ENCODE results near the gene CAMP. TPM values are rescaled to one million over a fixed set of nuclear protein-coding genes. Genes with fewer than 3 reads are reported as not detected.

Gene CAMP
- total and polyA plus RNA-seq, 12 donors, result 0.17 to 0.67 (median 0.56) TPM; not detected in 9

DNA sequence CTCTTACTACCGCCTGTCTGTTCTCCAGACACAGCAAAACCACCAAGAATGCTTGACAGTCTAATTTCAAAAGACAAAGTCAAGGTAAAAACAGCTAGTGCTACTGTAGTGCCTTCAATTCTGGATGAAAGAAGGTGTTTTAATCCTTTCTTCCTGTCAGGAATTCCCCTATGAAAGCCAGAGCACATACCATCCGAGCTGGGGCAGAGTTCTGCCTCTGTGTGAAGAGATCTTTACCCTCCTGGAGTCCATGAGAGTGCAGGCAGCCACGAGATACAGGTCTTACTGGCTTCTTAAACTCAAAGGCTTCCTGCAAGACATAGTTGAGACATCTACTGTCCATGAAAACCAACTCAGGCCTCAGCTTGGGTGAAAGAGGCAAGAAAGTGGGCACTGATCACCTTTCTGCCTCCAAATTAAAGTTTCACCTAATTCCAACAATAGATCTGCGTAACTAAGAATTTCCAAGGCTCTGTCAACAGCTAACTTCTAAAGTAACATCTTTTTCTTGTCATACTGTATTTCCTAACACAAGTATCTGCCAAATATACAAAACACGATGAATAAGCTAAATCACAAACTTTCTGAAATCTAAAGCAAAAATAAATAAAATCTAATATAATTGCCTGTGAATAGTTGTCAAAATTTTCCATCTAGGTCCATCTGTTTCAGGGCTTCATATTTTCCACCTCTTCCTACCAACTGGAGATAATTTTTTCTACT lies 42.6 kb upstream of the CAMP start:
- no peak overlapping the region for H3K27ac ChIP-seq
- H3K27me3 ChIP-seq, result no peaks in the 10 kb centered on the region
- no peaks in the 10 kb centered on the region for H3K9me3 ChIP-seq (replicated peaks in 1 of 3)
- intact Hi-C loops (cut with DNase I), result no loop called here
- WGBS, 4 donors, result 86 to 96% (median 94%) methylated on average over 4 to 5 of the region's 5 CpGs
- no peak overlapping the region for H3K4me3 ChIP-seq
- peaks cover 8 to 13% of the 10 kb centered on the region in 2 donors for H3K4me1 ChIP-seq (replicated peaks in 1 of 2)
- TF ChIP-seq POLR2A (IDR thresholded peaks at IDR 0.05), result no peak
- TF ChIP-seq, protein P1, sequence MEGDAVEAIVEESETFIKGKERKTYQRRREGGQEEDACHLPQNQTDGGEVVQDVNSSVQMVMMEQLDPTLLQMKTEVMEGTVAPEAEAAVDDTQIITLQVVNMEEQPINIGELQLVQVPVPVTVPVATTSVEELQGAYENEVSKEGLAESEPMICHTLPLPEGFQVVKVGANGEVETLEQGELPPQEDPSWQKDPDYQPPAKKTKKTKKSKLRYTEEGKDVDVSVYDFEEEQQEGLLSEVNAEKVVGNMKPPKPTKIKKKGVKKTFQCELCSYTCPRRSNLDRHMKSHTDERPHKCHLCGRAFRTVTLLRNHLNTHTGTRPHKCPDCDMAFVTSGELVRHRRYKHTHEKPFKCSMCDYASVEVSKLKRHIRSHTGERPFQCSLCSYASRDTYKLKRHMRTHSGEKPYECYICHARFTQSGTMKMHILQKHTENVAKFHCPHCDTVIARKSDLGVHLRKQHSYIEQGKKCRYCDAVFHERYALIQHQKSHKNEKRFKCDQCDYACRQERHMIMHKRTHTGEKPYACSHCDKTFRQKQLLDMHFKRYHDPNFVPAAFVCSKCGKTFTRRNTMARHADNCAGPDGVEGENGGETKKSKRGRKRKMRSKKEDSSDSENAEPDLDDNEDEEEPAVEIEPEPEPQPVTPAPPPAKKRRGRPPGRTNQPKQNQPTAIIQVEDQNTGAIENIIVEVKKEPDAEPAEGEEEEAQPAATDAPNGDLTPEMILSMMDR (IDR thresholded peaks at IDR 0.05), result no peak
- peaks cover 0 to 15% of the 10 kb centered on the region in 2 donors for H3K36me3 ChIP-seq (replicated peaks in 1 of 2)
- DNase-seq, result no peak

DNA sequence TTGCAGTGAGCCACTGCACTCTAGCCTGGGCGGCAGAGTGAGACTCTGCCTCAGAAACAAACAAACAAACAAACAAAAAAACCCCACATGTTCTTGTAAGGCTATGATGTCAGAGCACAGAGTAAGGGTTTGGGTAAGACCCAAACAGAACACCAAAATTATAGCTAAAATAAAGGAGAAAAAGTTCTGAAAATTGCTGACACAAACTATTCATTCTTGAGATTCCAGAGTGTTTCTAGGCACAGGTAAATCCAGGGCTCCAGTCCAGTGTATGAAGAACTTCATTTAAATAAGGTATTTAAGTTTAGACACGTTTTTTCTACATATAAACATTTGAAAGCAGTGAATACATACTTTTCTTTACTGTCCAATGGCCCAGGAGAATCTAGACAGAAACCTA lies 39.0 kb upstream of the CAMP start:
- no peaks in the 10 kb centered on the region for H3K27me3 ChIP-seq
- intact Hi-C loops (cut with DNase I), result no loop called here
- DNase-seq, result no peak
- WGBS, 4 donors, result 85 to 92% (median 90%) methylated on average over 2 of the region's 2 CpGs
- TF ChIP-seq, protein P1 (IDR thresholded peaks at IDR 0.05), result no peak
- TF ChIP-seq POLR2A (IDR thresholded peaks at IDR 0.05), result no peak
- H3K36me3 ChIP-seq (replicated peaks in 1 of 2), result no peaks in the 10 kb centered on the region
- no peaks in the 10 kb centered on the region for H3K9me3 ChIP-seq (replicated peaks in 1 of 3)
- H3K27ac ChIP-seq, result no peak overlapping the region
- H3K4me3 ChIP-seq, result no peak overlapping the region
- peaks cover 14 to 24% of the 10 kb centered on the region in 2 donors for H3K4me1 ChIP-seq (replicated peaks in 1 of 2)

DNA sequence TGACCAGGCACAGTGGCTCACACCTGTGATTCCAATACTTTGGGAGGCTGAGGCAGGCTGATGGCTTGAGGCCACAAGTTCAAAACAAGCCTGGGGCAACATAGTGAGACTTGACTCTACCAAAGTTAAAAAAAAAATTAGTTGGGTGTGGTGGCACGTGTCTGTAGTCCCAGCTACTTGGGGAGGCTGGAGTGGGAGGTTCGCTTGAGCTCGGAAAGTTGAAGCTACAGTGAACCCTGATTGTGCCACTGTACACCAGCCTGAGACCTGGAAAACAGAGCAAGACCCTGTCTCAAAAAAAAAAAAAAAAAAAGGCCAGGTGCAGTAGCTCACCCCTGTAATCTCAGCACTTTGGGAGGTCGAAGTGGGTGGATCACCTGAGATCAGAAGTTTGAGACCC lies 38.2 kb upstream of the CAMP start:
- intact Hi-C loops (cut with DNase I), result no loop called here
- DNase-seq, result no peak
- no peak overlapping the region for H3K27ac ChIP-seq
- no peaks in the 10 kb centered on the region for H3K27me3 ChIP-seq
- 85 to 95% (median 90%) methylated on average over 4 of the region's 4 CpGs for WGBS, 4 donors
- TF ChIP-seq POLR2A (IDR thresholded peaks at IDR 0.05), result no peak
- TF ChIP-seq, protein P1 (IDR thresholded peaks at IDR 0.05), result no peak
- peaks cover 14 to 24% of the 10 kb centered on the region in 2 donors for H3K4me1 ChIP-seq (replicated peaks in 1 of 2)
- H3K9me3 ChIP-seq (replicated peaks in 1 of 3), result no peaks in the 10 kb centered on the region
- no peaks in the 10 kb centered on the region for H3K36me3 ChIP-seq (replicated peaks in 1 of 2)
- no peak overlapping the region for H3K4me3 ChIP-seq

DNA sequence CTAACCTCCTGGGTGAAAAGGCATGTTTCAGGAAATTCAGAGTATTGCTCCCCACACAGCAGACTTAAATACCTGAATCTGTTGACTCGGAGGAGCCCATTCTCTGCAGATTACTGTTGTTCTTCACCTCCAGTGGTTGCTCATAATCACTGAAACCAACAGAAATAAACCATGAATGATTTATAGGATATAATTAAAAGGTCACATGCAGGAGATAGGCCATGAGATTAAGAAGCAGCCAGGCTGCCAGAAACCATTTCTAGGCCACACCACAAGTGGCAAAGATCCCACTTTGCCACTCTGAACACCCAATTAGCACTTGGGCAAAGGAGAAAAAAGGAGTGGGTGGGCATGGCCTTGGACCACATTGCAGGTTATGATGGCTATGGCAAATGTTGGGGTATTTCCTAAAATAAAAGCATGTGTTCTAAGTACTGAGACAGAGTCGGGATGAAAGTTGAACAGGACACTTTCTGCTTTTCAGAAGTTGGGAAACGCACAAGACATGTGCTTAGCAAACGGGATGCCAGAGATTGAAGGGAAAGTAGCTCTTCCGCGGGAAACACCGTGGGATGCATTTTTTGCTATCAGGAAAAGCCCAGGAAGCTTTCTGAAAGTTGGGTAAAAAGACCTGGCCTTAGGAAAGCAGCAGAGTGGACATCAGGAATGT lies 36.5 kb upstream of the CAMP start:
- 39 to 45% (median 43%) methylated on average over 7 of the region's 7 CpGs for WGBS, 4 donors
- Histone ChIP-seq H3K9me3 (replicated peaks in 1 of 3) (no peaks in the 10 kb centered on the region), H3K36me3 (replicated peaks in 1 of 2) (no peaks in the 10 kb centered on the region), H3K27me3 (no peaks in the 10 kb centered on the region), H3K4me1 (replicated peaks in 1 of 2) (peaks cover 14 to 24% of the 10 kb centered on the region in 2 donors), H3K4me3 (peak overlapping the region in 1 of 4 donors; percentile 60), H3K27ac (no peak overlapping the region)
- DNase-seq, result no peak
- intact Hi-C loops (cut with DNase I), result no loop called here
- TF ChIP-seq POLR2A (IDR thresholded peaks at IDR 0.05), result no peak
- TF ChIP-seq, protein P1 (IDR thresholded peaks at IDR 0.05), result no peak

All from adrenal gland (tissue), 12 donors.